ENCODE data around the gene MCU.

GRCh38 chr10:72890086-72890485 lies 198.1 kb downstream of the MCU start:
- TF ChIP-seq TAF1 (IDR thresholded peaks at IDR 0.05; ENCODE audit: borderline replicate concordance, insufficient read depth, low read length), result no peak
- TF ChIP-seq SIN3A (IDR thresholded peaks at IDR 0.05; ENCODE audit: borderline replicate concordance, insufficient read depth, low read length), result no peak
- TF ChIP-seq POLR2AphosphoS5 (IDR thresholded peaks at IDR 0.05; ENCODE audit: low read depth, low read length), result no peak

Measured in PFSK-1 (cell line).